Astrocyte (in vitro differentiated cells and primary cell): ENCODE measurements around the gene OR8B12. TPM values are rescaled to one million over a fixed set of nuclear protein-coding genes. Genes with fewer than 3 reads are reported as not detected.

ENCODE experiments used
- DNase-seq: peaks from one replicate; pipeline ENCODE4 v3.0.0-alpha.2; 2010; ENCODE audit warnings: low read depth
- FAIRE-seq: peaks from 2 replicates; lab custom pipeline; 2011; peaks lifted over from hg19 to GRCh38; lab: Jason Lieb, UNC
- H2AFZ ChIP-seq: 2 replicates; pipeline ENCODE4 v1.6.0; 2012; ENCODE audit warnings: low read depth, low read length, inconsistent platforms
- H3K27ac ChIP-seq: 2 replicates; pipeline ENCODE4 v1.5.1; 2011; ENCODE audit warnings: low read depth, low read length, inconsistent platforms
- H3K27me3 ChIP-seq: 2 replicates; pipeline ENCODE4 v1.6.0; 2011; ENCODE audit warnings: low read length, inconsistent platforms; ENCODE audit not compliant: insufficient read depth
- H3K36me3 ChIP-seq: 2 replicates; pipeline ENCODE4 v1.5.1; 2011; ENCODE audit warnings: low read length, inconsistent platforms; ENCODE audit not compliant: insufficient read depth
- H3K4me1 ChIP-seq: 2 replicates; pipeline ENCODE4 v1.5.1; 2011; ENCODE audit warnings: low read length, inconsistent platforms; ENCODE audit not compliant: insufficient read depth
- H3K4me2 ChIP-seq: 2 replicates; pipeline ENCODE4 v1.6.0; 2012; ENCODE audit warnings: low read length, inconsistent platforms
- H3K4me3 ChIP-seq: 2 replicates; pipeline ENCODE4 v1.5.1; 2011; ENCODE audit warnings: low read depth, mild to moderate bottlenecking, low read length, inconsistent platforms; ENCODE audit not compliant: insufficient read depth
- H3K79me2 ChIP-seq: 2 replicates; pipeline ENCODE4 v1.6.0; 2012; ENCODE audit warnings: mild to moderate bottlenecking, low read length, inconsistent platforms; ENCODE audit not compliant: insufficient read depth
- H3K9ac ChIP-seq: 2 replicates; pipeline ENCODE4 v1.6.0; 2012; ENCODE audit warnings: mild to moderate bottlenecking, low read length, inconsistent platforms
- H3K9me3 ChIP-seq: 2 replicates; pipeline ENCODE4 v1.5.1; 2012; ENCODE audit warnings: low read depth, mild to moderate bottlenecking, low read length, inconsistent platforms; ENCODE audit not compliant: insufficient read depth
- H4K20me1 ChIP-seq: 2 replicates; pipeline ENCODE4 v1.6.0; 2012; ENCODE audit warnings: low read length, inconsistent platforms; ENCODE audit not compliant: insufficient read depth
- H3K27ac Mint-ChIP-seq: one replicate; pipeline ENCODE4 v1.8.0; 2021; ENCODE audit warnings: mild to moderate bottlenecking, mixed read lengths; ENCODE audit not compliant: unreplicated experiment
- H3K27me3 Mint-ChIP-seq: one replicate; pipeline ENCODE4 v1.8.0; 2021; ENCODE audit warnings: low read depth, mixed read lengths; ENCODE audit not compliant: unreplicated experiment
- H3K36me3 Mint-ChIP-seq: one replicate; pipeline ENCODE4 v1.8.0; 2021; ENCODE audit warnings: low read depth, mixed read lengths; ENCODE audit not compliant: unreplicated experiment
- H3K4me1 Mint-ChIP-seq: one replicate; pipeline ENCODE4 v1.8.0; 2021; ENCODE audit warnings: low read depth, mixed read lengths; ENCODE audit not compliant: unreplicated experiment
- H3K4me3 Mint-ChIP-seq: one replicate; pipeline ENCODE4 v1.8.0; 2021; ENCODE audit warnings: mild to moderate bottlenecking, moderate library complexity, mixed read lengths; ENCODE audit not compliant: unreplicated experiment
- H3K9me3 Mint-ChIP-seq: one replicate; pipeline ENCODE4 v1.8.0; 2021; ENCODE audit warnings: mild to moderate bottlenecking, mixed read lengths; ENCODE audit not compliant: unreplicated experiment
- CTCF ChIP-seq: IDR thresholded peaks from 2 replicates; pipeline ENCODE4 v1.5.1; 2011; ENCODE audit warnings: low read depth, mild to moderate bottlenecking, inconsistent platforms, low read length, moderate library complexity; ENCODE audit not compliant: insufficient read depth
- EZH2 ChIP-seq: IDR thresholded peaks from 2 replicates; pipeline ENCODE4 v1.6.1; 2012; ENCODE audit warnings: mild to moderate bottlenecking, low read length, inconsistent platforms; ENCODE audit not compliant: insufficient read depth
- total RNA-seq: library from RNA; stranded (reverse); gene quantifications from 2 replicates; pipeline ENCODE4 v1.2.1, GENCODE V29; 2021

The OR8B12 gene
- total RNA-seq, 1 donor from 2014 or later, result not detected

- no peak for FAIRE-seq
- Histone ChIP-seq H3K4me3 (no peak overlapping the region), H3K27ac (no peak overlapping the region), H2AFZ (no peak overlapping the region), H3K4me1 (no peaks in the 10 kb centered on the region), H3K36me3 (no peaks in the 10 kb centered on the region), H3K4me2 (no peak overlapping the region), H4K20me1 (no peaks in the 10 kb centered on the region), H3K27me3 (no peaks in the 10 kb centered on the region), H3K79me2 (no peaks in the 10 kb centered on the region), H3K9me3 (no peaks in the 10 kb centered on the region), H3K9ac (no peak overlapping the region)
- no peak overlapping the region for H3K27ac Mint-ChIP-seq
- H3K4me1 Mint-ChIP-seq, result no peaks in the 10 kb centered on the region
- peaks cover 14% of the 10 kb centered on the region for H3K27me3 Mint-ChIP-seq
- no peak for DNase-seq
- H3K36me3 Mint-ChIP-seq, result no peaks in the 10 kb centered on the region
- no peak overlapping the region for H3K4me3 Mint-ChIP-seq
- TF ChIP-seq EZH2 (no peak), CTCF (no peak)
- no peaks in the 10 kb centered on the region for H3K9me3 Mint-ChIP-seq
Measured at GRCh38 chr11:124514131-124514530, 29.3 kb downstream of the OR8B12 start.

- H3K4me3 ChIP-seq, result no peak overlapping the region
- H3K27ac ChIP-seq, result no peak overlapping the region
- H4K20me1 ChIP-seq, result no peaks in the 10 kb centered on the region
- no peak overlapping the region for H3K4me2 ChIP-seq
- no peak overlapping the region for H2AFZ ChIP-seq
- no peaks in the 10 kb centered on the region for H3K4me1 Mint-ChIP-seq
- no peaks in the 10 kb centered on the region for H3K79me2 ChIP-seq
- H3K9me3 Mint-ChIP-seq, result peaks cover 4% of the 10 kb centered on the region
- no peak overlapping the region for H3K27ac Mint-ChIP-seq
- no peaks in the 10 kb centered on the region for H3K36me3 ChIP-seq
- no peaks in the 10 kb centered on the region for H3K9me3 ChIP-seq
- H3K27me3 ChIP-seq, result no peaks in the 10 kb centered on the region
- H3K27me3 Mint-ChIP-seq, result peaks cover 11% of the 10 kb centered on the region
- no peak for FAIRE-seq
- DNase-seq, result no peak
- H3K36me3 Mint-ChIP-seq, result no peaks in the 10 kb centered on the region
- no peak overlapping the region for H3K4me3 Mint-ChIP-seq
- no peak overlapping the region for H3K9ac ChIP-seq
- no peaks in the 10 kb centered on the region for H3K4me1 ChIP-seq
- TF ChIP-seq EZH2 (no peak), CTCF (no peak)
Measured at GRCh38 chr11:124511745-124512144, 31.7 kb downstream of the OR8B12 start.

GRCh38 chr11:124510279-124510678 lies 33.2 kb downstream of the OR8B12 start:
- no peak overlapping the region for H3K4me3 Mint-ChIP-seq
- H3K27me3 ChIP-seq, result no peaks in the 10 kb centered on the region
- FAIRE-seq, result no peak
- H3K9ac ChIP-seq, result no peak overlapping the region
- no peak overlapping the region for H3K27ac Mint-ChIP-seq
- H3K36me3 Mint-ChIP-seq, result no peaks in the 10 kb centered on the region
- TF ChIP-seq CTCF (no peak), EZH2 (no peak)
- H3K4me2 ChIP-seq, result no peak overlapping the region
- H3K27ac ChIP-seq, result no peak overlapping the region
- H3K9me3 Mint-ChIP-seq, result peaks cover 4% of the 10 kb centered on the region
- no peak overlapping the region for H2AFZ ChIP-seq
- no peak for DNase-seq
- no peaks in the 10 kb centered on the region for H3K4me1 ChIP-seq
- H3K4me3 ChIP-seq, result no peak overlapping the region
- H3K4me1 Mint-ChIP-seq, result no peaks in the 10 kb centered on the region
- H4K20me1 ChIP-seq, result no peaks in the 10 kb centered on the region
- peaks cover 6% of the 10 kb centered on the region for H3K27me3 Mint-ChIP-seq
- H3K36me3 ChIP-seq, result no peaks in the 10 kb centered on the region
- no peaks in the 10 kb centered on the region for H3K79me2 ChIP-seq
- no peaks in the 10 kb centered on the region for H3K9me3 ChIP-seq
